Measurements from ENCODE around the gene FBH1. TPM values are rescaled to one million over a fixed set of nuclear protein-coding genes. Genes with fewer than 3 reads are reported as not detected.
"Not testable (repeated sequence)": the region's sequence is repeated elsewhere in the genome, so short reads cannot be mapped to it uniquely, and the experiment has no call there.

Gene FBH1
- total RNA-seq, 5 donors from 2014 or later (not counting 1 experiment from before 2014, with no cell fraction given), result 72.8 to 95.5 (median 86.2) TPM

DNA sequence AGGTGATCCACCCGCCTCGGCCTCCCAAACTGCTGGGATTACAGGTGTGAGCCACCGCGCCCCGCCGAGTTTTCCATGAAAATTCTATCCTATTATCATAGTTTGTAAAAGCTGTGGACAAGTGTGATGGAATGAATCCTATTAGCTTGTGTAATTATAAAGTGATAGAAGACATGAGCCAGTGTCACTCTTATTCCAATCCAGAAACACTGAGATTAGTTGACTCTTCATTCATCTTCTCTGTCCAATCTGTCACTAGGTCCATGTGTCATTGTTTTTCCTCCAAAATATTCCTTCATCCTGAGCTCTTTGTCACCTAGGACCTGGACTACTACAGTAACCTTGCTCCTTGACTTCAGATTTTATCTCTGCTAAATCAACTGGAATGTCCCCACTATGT is 13.5 kb downstream of the FBH1 start:
- H3K4me1 ChIP-seq (ENCODE audit: control insufficient read depth in 1 of 2, extremely low read depth in 1 of 2, insufficient read depth in 2 of 2, low read length in 2 of 2), result no peaks in the 10 kb centered on the region
- ATAC-seq (replicated peaks in 1 of 4) (no peak), DNase-seq (no peak)
- POLR2A ChIA-PET, result interaction anchor here in 1 of 2 donors (0.7 kb wide), 1 partner anchor 1110 kb away, joined by 6 read pairs; no protein-coding TSS in a partner anchor
- no peaks in the 10 kb centered on the region for H3K27me3 ChIP-seq (replicated peaks in 1 of 2; ENCODE audit: control insufficient read depth in 2 of 2, extremely low read depth in 1 of 2, insufficient read depth in 2 of 2, low read length in 1 of 2)
- H3K9me3 ChIP-seq, result no peaks in the 10 kb centered on the region
- peaks cover 12 to 14% of the 10 kb centered on the region in 2 donors for H3K36me3 ChIP-seq (ENCODE audit: control insufficient read depth in 2 of 2, extremely low read depth in 1 of 2, insufficient read depth in 1 of 2, low read length in 1 of 2)
- Mint-ChIP-seq H3K36me3 (peaks cover 37% of the 10 kb centered on the region), H3K4me1 (peaks cover 26 to 36% (median 36%) of the 10 kb centered on the region in 3 donors), H3K9me3 (no peaks in the 10 kb centered on the region), H3K27me3 (no peaks in the 10 kb centered on the region), H3K4me3 (no peak overlapping the region), H3K27ac (no peak overlapping the region)
- H3K4me3 ChIP-seq (ENCODE audit: control insufficient read depth in 1 of 2, extremely low read depth in 1 of 2, low read length in 1 of 2), result no peak overlapping the region
- CTCF ChIA-PET, result interaction anchor here in 1 of 2 donors (0.7 kb wide), 1 partner anchor 434 kb away, joined by 4 read pairs; no protein-coding TSS in a partner anchor
- no peak overlapping the region for H3K27ac ChIP-seq (ENCODE audit: low read length)
- WGBS (ENCODE audit: insufficient coverage), result no CpG with 5 or more reads among the region's 6 CpGs

DNA sequence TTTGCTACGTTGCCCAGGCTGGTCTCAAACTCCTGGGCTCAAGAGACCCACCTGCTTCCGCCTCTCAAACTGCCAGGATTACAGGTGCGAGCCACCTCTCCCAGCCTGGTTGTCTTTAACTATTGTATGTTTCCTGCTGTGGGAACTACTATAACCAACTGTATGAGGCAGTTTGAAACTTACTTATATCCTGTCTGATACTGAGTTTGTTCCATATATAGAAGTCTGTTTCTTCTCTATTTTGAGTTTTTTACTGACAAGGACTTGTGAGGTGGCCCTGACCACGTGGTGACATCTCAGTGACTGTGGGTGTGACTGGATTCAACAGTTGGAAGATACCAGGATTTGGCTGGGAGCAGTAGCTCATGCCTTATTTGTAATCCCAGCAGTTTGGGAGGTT is 14.2 kb downstream of the FBH1 start:
- Histone ChIP-seq H3K36me3 (ENCODE audit: control insufficient read depth in 2 of 2, extremely low read depth in 1 of 2, insufficient read depth in 1 of 2, low read length in 1 of 2) (peaks cover 12 to 21% of the 10 kb centered on the region in 2 donors), H3K27ac (ENCODE audit: low read length) (no peak overlapping the region), H3K4me3 (ENCODE audit: control insufficient read depth in 1 of 2, extremely low read depth in 1 of 2, low read length in 1 of 2) (no peak overlapping the region), H3K27me3 (replicated peaks in 1 of 2; ENCODE audit: control insufficient read depth in 2 of 2, extremely low read depth in 1 of 2, insufficient read depth in 2 of 2, low read length in 1 of 2) (no peaks in the 10 kb centered on the region), H3K9me3 (no peaks in the 10 kb centered on the region), H3K4me1 (ENCODE audit: control insufficient read depth in 1 of 2, extremely low read depth in 1 of 2, insufficient read depth in 2 of 2, low read length in 2 of 2) (no peaks in the 10 kb centered on the region)
- ChIA-PET CTCF (no interaction called here), POLR2A (no interaction called here)
- Mint-ChIP-seq H3K27me3 (no peaks in the 10 kb centered on the region), H3K36me3 (peaks cover 40% of the 10 kb centered on the region), H3K4me1 (peaks cover 24 to 34% (median 33%) of the 10 kb centered on the region in 3 donors), H3K27ac (no peak overlapping the region), H3K9me3 (no peaks in the 10 kb centered on the region), H3K4me3 (no peak overlapping the region)
- DNase-seq (no peak), ATAC-seq (replicated peaks in 1 of 4) (no peak)
- no CpG with 5 or more reads among the region's 4 CpGs for WGBS (ENCODE audit: insufficient coverage)

DNA sequence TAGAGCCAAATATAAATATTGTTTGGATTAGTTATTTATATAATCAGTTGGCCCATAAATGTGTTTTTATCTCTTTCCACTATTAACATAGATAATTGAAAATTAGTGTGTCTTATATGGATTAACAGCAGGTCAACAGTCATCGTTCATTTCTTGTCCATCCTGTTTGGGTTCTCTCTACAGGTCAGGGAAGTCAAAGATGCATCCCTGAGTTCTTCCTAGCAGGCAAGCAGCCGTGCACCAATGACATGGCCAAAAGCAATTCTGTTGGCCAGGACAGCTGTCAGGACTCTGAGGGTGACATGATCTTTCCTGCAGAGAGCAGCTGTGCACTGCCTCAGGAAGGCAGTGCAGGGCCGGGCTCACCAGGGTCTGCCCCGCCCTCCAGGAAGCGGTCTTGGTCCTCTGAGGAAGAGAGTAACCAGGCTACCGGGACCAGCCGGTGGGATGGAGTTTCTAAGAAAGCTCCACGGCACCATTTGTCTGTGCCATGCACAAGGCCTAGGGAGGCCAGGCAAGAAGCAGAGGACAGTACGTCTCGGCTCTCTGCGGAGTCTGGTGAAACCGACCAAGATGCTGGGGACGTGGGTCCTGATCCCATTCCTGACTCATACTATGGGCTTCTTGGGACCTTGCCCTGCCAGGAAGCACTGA is 15.9 kb downstream of the FBH1 start:
- Histone ChIP-seq H3K36me3 (ENCODE audit: control insufficient read depth in 2 of 2, extremely low read depth in 1 of 2, insufficient read depth in 1 of 2, low read length in 1 of 2) (peaks cover 21 to 38% of the 10 kb centered on the region in 2 donors), H3K9me3 (no peaks in the 10 kb centered on the region), H3K4me1 (ENCODE audit: control insufficient read depth in 1 of 2, extremely low read depth in 1 of 2, insufficient read depth in 2 of 2, low read length in 2 of 2) (no peaks in the 10 kb centered on the region), H3K27me3 (replicated peaks in 1 of 2; ENCODE audit: control insufficient read depth in 2 of 2, extremely low read depth in 1 of 2, insufficient read depth in 2 of 2, low read length in 1 of 2) (no peaks in the 10 kb centered on the region), H3K27ac (ENCODE audit: low read length) (no peak overlapping the region), H3K4me3 (ENCODE audit: control insufficient read depth in 1 of 2, extremely low read depth in 1 of 2, low read length in 1 of 2) (no peak overlapping the region)
- Mint-ChIP-seq H3K36me3 (peaks cover 45% of the 10 kb centered on the region), H3K4me3 (no peak overlapping the region), H3K27me3 (no peaks in the 10 kb centered on the region), H3K4me1 (peaks cover 20 to 30% (median 27%) of the 10 kb centered on the region in 3 donors), H3K9me3 (no peaks in the 10 kb centered on the region), H3K27ac (no peak overlapping the region)
- 87% methylated on average over 13 of the region's 13 CpGs for WGBS (ENCODE audit: insufficient coverage)
- POLR2A ChIA-PET, result no interaction called here
- CTCF ChIA-PET, result no interaction called here
- ATAC-seq (replicated peaks in 1 of 4), result no peak
- DNase-seq, result no peak

DNA sequence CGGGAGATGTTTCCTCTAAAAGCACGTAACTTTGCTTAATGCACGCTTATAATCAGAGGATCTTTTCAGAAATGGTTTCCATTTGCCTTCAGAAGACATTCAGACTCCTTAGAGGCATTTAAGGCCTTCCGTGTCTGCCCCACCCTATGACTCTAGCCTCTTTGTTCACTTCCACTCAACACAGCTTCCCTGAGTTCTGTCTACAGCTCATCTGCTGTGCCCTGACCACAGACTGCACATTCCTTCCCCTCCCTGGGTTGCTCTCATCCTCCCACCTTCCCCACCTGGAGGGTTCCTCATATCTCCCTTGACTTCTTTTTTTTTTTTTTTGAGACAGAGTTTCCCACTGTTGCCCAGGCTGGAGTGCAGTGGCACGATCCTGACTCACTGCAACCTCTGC is 16.6 kb downstream of the FBH1 start:
- H3K4me3 Mint-ChIP-seq, result no peak overlapping the region
- no peak overlapping the region for H3K27ac ChIP-seq (ENCODE audit: low read length)
- no peak overlapping the region for H3K27ac Mint-ChIP-seq
- POLR2A ChIA-PET, result no interaction called here
- H3K36me3 Mint-ChIP-seq, result peaks cover 50% of the 10 kb centered on the region
- H3K9me3 Mint-ChIP-seq, result no peaks in the 10 kb centered on the region
- no peak overlapping the region for H3K4me3 ChIP-seq (ENCODE audit: control insufficient read depth in 1 of 2, extremely low read depth in 1 of 2, low read length in 1 of 2)
- peaks cover 27 to 44% of the 10 kb centered on the region in 2 donors for H3K36me3 ChIP-seq (ENCODE audit: control insufficient read depth in 2 of 2, extremely low read depth in 1 of 2, insufficient read depth in 1 of 2, low read length in 1 of 2)
- CTCF ChIA-PET, result no interaction called here
- no peaks in the 10 kb centered on the region for H3K27me3 Mint-ChIP-seq
- peaks cover 20 to 30% (median 27%) of the 10 kb centered on the region in 3 donors for H3K4me1 Mint-ChIP-seq
- H3K27me3 ChIP-seq (replicated peaks in 1 of 2; ENCODE audit: control insufficient read depth in 2 of 2, extremely low read depth in 1 of 2, insufficient read depth in 2 of 2, low read length in 1 of 2), result no peaks in the 10 kb centered on the region
- no peaks in the 10 kb centered on the region for H3K4me1 ChIP-seq (ENCODE audit: control insufficient read depth in 1 of 2, extremely low read depth in 1 of 2, insufficient read depth in 2 of 2, low read length in 2 of 2)
- ATAC-seq (replicated peaks in 1 of 4) (no peak), DNase-seq (no peak)
- no peaks in the 10 kb centered on the region for H3K9me3 ChIP-seq
- 85% methylated on average over 4 of the region's 5 CpGs for WGBS (ENCODE audit: insufficient coverage)

DNA sequence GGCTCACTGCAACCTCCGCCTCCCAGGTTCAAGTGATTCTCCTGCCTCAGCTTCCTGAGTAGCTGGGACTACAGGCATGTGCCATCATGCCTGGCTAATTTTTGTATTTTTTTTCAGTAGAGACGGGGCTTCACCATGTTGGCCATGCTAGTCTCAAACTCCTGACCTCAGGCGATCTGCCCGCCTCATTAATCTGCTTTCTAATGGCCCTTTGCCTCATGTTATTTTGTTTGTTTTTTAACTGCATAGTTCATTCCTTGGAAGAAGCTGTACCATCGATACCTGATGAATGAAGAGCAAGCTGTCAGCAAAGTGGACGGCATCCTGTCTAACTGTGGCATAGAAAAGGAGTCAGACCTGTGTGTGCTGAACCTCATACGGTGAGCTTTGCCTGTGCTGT is 18.6 kb downstream of the FBH1 start:
- H3K4me3 ChIP-seq (ENCODE audit: control insufficient read depth in 1 of 2, extremely low read depth in 1 of 2, low read length in 1 of 2); DNase-seq; H3K4me3 Mint-ChIP-seq; H3K27me3 ChIP-seq (replicated peaks in 1 of 2; ENCODE audit: control insufficient read depth in 2 of 2, extremely low read depth in 1 of 2, insufficient read depth in 2 of 2, low read length in 1 of 2); H3K4me1 ChIP-seq (ENCODE audit: control insufficient read depth in 1 of 2, extremely low read depth in 1 of 2, insufficient read depth in 2 of 2, low read length in 2 of 2); POLR2A ChIA-PET; H3K27me3 Mint-ChIP-seq; H3K9me3 ChIP-seq; ATAC-seq (replicated peaks in 1 of 4); H3K27ac ChIP-seq (ENCODE audit: low read length); H3K27ac Mint-ChIP-seq; H3K9me3 Mint-ChIP-seq: not testable (repeated sequence)
- H3K36me3 Mint-ChIP-seq, result peaks cover 60% of the 10 kb centered on the region
- CTCF ChIA-PET, result interaction anchor here in 1 of 2 donors (0.6 kb wide), 1 partner anchor 77 kb away, joined by 4 read pairs; no protein-coding TSS in a partner anchor
- peaks cover 28 to 59% of the 10 kb centered on the region in 2 donors for H3K36me3 ChIP-seq (ENCODE audit: control insufficient read depth in 2 of 2, extremely low read depth in 1 of 2, insufficient read depth in 1 of 2, low read length in 1 of 2)
- WGBS (ENCODE audit: insufficient coverage), result 91% methylated on average over 6 of the region's 7 CpGs
- peaks cover 20 to 24% (median 22%) of the 10 kb centered on the region in 3 donors for H3K4me1 Mint-ChIP-seq

DNA sequence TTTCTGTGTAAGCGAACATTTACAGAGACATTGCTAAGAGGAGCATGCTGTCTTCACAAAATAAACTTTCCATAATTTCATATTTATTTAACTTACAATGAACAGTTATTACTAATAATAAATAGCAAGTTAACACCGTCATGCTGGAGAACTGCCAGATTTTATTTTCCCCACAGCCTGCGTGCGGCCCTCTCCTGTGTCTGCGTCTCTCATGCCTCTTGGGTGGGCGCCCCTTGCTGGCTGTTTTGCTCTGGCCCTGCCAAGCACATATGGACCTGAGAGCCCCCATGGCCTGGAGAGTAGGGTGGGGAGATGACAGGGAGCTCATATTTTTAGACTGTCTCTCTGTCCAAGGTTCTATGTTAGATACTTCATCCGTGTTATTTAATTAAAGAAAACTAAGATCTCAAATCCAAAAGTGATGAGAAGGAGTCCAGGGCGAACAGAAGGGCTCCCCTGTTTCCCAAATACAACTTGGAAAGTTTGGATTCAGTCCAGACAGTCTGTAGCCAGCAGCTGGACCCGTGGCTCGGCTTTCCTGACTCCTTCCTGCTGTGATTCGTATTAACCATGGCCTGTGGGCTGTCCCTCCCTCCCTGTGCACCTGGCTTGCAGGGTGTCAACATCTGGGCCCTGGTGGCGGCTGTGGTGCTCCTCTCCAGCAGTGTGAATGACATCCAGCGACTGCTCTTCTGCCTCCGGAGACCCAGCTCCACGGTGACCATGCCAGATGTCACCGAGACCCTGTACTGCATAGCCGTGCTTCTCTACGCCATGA is 20.5 kb downstream of the FBH1 start:
- H3K36me3 Mint-ChIP-seq, result peaks cover 68% of the 10 kb centered on the region
- POLR2A ChIA-PET, result interaction anchor here in 1 of 2 donors (0.6 kb wide), 1 partner anchor 279 kb away, joined by 19 read pairs; no protein-coding TSS in a partner anchor
- CTCF ChIA-PET, result no interaction called here
- no peaks in the 10 kb centered on the region for H3K9me3 Mint-ChIP-seq
- peaks cover 11 to 18% (median 17%) of the 10 kb centered on the region in 3 donors for H3K4me1 Mint-ChIP-seq
- Histone ChIP-seq H3K4me3 (ENCODE audit: control insufficient read depth in 1 of 2, extremely low read depth in 1 of 2, low read length in 1 of 2) (no peak overlapping the region), H3K4me1 (ENCODE audit: control insufficient read depth in 1 of 2, extremely low read depth in 1 of 2, insufficient read depth in 2 of 2, low read length in 2 of 2) (no peaks in the 10 kb centered on the region), H3K9me3 (no peaks in the 10 kb centered on the region), H3K36me3 (ENCODE audit: control insufficient read depth in 2 of 2, extremely low read depth in 1 of 2, insufficient read depth in 1 of 2, low read length in 1 of 2) (peaks cover 28 to 73% of the 10 kb centered on the region in 2 donors), H3K27ac (ENCODE audit: low read length) (no peak overlapping the region), H3K27me3 (replicated peaks in 1 of 2; ENCODE audit: control insufficient read depth in 2 of 2, extremely low read depth in 1 of 2, insufficient read depth in 2 of 2, low read length in 1 of 2) (no peaks in the 10 kb centered on the region)
- DNase-seq, result no peak
- no peaks in the 10 kb centered on the region for H3K27me3 Mint-ChIP-seq
- H3K27ac Mint-ChIP-seq, result no peak overlapping the region
- H3K4me3 Mint-ChIP-seq, result no peak overlapping the region
- 98% methylated on average over 15 of the region's 18 CpGs for WGBS (ENCODE audit: insufficient coverage)
- no peak for ATAC-seq (replicated peaks in 1 of 4)
